DOHH2 (cell line): ENCODE measurements around the gene GPR62.

Experiments used
- CTCF ChIP-seq: fragments of 200-600 bp; sonication (generic); IDR thresholded peaks from one replicate; pipeline ENCODE4 v1.5.1; 2014; ENCODE audit warnings: antibody characterized with exemption, mild to moderate bottlenecking, low read depth, low read length; ENCODE audit not compliant: poor library complexity, severe bottlenecking
- EZH2phosphoT487 ChIP-seq: fragments of 200-600 bp; sonication (generic); IDR thresholded peaks from 2 replicates; pipeline ENCODE4 v1.6.1; 2017; ENCODE audit warnings: borderline replicate concordance, mild to moderate bottlenecking, antibody characterized with exemption, low read length, moderate library complexity, mixed read lengths

GRCh38 chr3:51942603-51943450 lies 12.4 kb upstream of the GPR62 start:
- TF ChIP-seq CTCF (no peak), EZH2phosphoT487 (no peak)
